Measurements from ENCODE around the gene TMEM164. TPM values are rescaled to one million over a fixed set of nuclear protein-coding genes. Genes with fewer than 3 reads are reported as not detected.

TMEM164 gene
- polyA plus RNA-seq, 1 donor, result 44.6 TPM

GRCh38 chrX:110192516-110192915, 189.6 kb downstream of the TMEM164 start:
- H3K27ac ChIP-seq (ENCODE audit: low read length), result no peak overlapping the region
- H3K9me3 ChIP-seq (ENCODE audit: control insufficient read depth, low read depth, low read length), result no peaks in the 10 kb centered on the region
- H3K36me3 ChIP-seq (ENCODE audit: control insufficient read depth, insufficient read depth, low read length), result no peaks in the 10 kb centered on the region
- H3K4me3 ChIP-seq (ENCODE audit: low read length), result no peak overlapping the region
- no peak for DNase-seq
- H3K4me1 ChIP-seq (ENCODE audit: control insufficient read depth, insufficient read depth, low read length), result no peaks in the 10 kb centered on the region
- no peaks in the 10 kb centered on the region for H3K27me3 ChIP-seq (ENCODE audit: control insufficient read depth, insufficient read depth, low read length)
- no CpG with 5 or more reads among the region's 4 CpGs for WGBS (ENCODE audit: insufficient coverage, low lambda C conversion rate)

- Histone ChIP-seq H3K4me3 (ENCODE audit: low read length) (no peak overlapping the region), H3K4me1 (ENCODE audit: control insufficient read depth, insufficient read depth, low read length) (no peaks in the 10 kb centered on the region), H3K27ac (ENCODE audit: low read length) (no peak overlapping the region), H3K36me3 (ENCODE audit: control insufficient read depth, insufficient read depth, low read length) (no peaks in the 10 kb centered on the region), H3K9me3 (ENCODE audit: control insufficient read depth, low read depth, low read length) (no peaks in the 10 kb centered on the region), H3K27me3 (ENCODE audit: control insufficient read depth, insufficient read depth, low read length) (no peaks in the 10 kb centered on the region)
- no CpG with 5 or more reads among the region's 3 CpGs for WGBS (ENCODE audit: insufficient coverage, low lambda C conversion rate)
- no peak for DNase-seq
These were observed 192.1 kb downstream of the TMEM164 start for GRCh38 chrX:110194977-110195376.

GRCh38 chrX:110201799-110202198, 198.9 kb downstream of the TMEM164 start:
- Histone ChIP-seq H3K9me3 (ENCODE audit: control insufficient read depth, low read depth, low read length) (no peaks in the 10 kb centered on the region), H3K36me3 (ENCODE audit: control insufficient read depth, insufficient read depth, low read length) (no peaks in the 10 kb centered on the region), H3K27me3 (ENCODE audit: control insufficient read depth, insufficient read depth, low read length) (no peaks in the 10 kb centered on the region), H3K4me1 (ENCODE audit: control insufficient read depth, insufficient read depth, low read length) (no peaks in the 10 kb centered on the region), H3K4me3 (ENCODE audit: low read length) (no peak overlapping the region), H3K27ac (ENCODE audit: low read length) (no peak overlapping the region)
- DNase-seq, result no peak
- WGBS (ENCODE audit: insufficient coverage, low lambda C conversion rate), result no CpG with 5 or more reads among the region's 3 CpGs

DNA sequence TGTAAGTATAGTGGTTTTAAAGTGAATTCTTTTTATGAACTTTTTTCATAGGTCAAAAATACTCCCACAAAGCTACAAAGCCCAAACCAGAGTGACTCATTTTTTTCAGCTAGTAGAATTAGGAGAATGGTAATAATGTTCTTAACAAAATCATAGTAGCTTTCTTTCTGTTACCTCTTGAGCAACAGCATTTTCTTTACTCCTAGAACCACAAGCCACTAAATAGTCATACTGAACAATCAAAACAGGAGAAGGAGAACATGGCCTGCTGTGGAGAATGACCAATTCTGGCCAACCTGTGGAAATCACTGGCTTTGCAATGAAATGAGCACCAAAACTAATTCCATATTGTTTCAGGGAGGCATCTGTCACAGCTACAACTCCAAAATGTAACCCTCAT, 202.1 kb downstream of the TMEM164 start:
- Histone ChIP-seq H3K4me3 (ENCODE audit: low read length) (no peak overlapping the region), H3K27me3 (ENCODE audit: control insufficient read depth, insufficient read depth, low read length) (no peaks in the 10 kb centered on the region), H3K27ac (ENCODE audit: low read length) (no peak overlapping the region), H3K9me3 (ENCODE audit: control insufficient read depth, low read depth, low read length) (no peaks in the 10 kb centered on the region), H3K4me1 (ENCODE audit: control insufficient read depth, insufficient read depth, low read length) (no peaks in the 10 kb centered on the region), H3K36me3 (ENCODE audit: control insufficient read depth, insufficient read depth, low read length) (no peaks in the 10 kb centered on the region)
- DNase-seq, result no peak

DNA sequence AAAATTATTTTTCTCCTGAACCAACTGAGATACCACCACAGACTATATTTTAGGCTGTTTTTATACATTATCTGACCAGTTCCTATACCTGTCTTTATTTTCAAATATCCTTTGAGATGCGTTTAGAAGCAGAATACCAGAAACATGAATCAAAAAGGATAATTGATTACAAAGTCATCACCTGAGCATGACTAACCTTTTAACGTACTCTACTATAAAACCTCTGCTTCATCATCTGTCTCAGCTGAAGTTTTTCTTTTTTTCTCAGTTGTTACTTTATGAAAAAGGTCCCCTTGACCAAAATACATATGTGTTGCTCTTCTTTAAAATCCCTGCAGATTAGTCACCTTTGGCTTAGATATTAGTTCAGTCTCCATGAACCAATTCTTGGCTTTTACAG, 205.2 kb downstream of the TMEM164 start:
- Histone ChIP-seq H3K36me3 (ENCODE audit: control insufficient read depth, insufficient read depth, low read length) (no peaks in the 10 kb centered on the region), H3K4me3 (ENCODE audit: low read length) (no peak overlapping the region), H3K9me3 (ENCODE audit: control insufficient read depth, low read depth, low read length) (no peaks in the 10 kb centered on the region), H3K27me3 (ENCODE audit: control insufficient read depth, insufficient read depth, low read length) (no peaks in the 10 kb centered on the region), H3K27ac (ENCODE audit: low read length) (no peak overlapping the region), H3K4me1 (ENCODE audit: control insufficient read depth, insufficient read depth, low read length) (no peaks in the 10 kb centered on the region)
- WGBS (ENCODE audit: insufficient coverage, low lambda C conversion rate), result 100% methylated on average over 1 of the region's 2 CpGs
- no peak for DNase-seq

DNA sequence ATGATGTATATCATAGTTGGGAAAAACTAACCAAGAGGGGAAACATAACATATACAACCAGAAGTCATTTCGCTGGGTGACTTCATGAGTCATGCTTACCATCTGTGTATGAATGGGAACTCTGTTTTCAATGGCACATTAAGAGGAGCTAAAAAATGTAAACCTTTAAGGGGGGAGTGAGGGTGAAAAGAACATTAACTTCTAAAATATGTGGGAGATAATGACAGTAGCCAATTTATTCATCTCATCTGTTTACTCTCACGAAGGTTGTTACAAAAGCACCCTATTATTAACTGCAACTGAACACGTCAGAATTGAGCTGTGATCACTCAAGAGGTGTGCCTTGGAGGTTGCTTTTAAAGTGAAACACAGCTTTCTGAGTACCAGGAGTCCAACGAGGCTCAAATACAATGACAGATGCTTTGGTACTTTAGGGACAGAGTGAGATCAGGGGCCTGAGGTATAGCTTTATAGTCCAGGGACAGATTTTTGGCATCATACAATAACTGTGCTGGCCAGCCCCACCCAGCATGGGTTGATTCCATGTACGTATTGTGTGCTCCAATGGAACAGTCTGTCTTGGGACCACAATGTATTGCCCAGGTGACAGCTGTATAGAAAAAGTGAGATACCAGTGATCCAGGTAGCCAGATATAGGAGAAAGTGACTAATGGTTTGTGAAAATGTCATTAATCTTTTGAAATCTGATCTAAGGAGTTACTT, 207.7 kb downstream of the TMEM164 start:
- Histone ChIP-seq H3K9me3 (ENCODE audit: control insufficient read depth, low read depth, low read length) (no peaks in the 10 kb centered on the region), H3K4me1 (ENCODE audit: control insufficient read depth, insufficient read depth, low read length) (peaks cover 1% of the 10 kb centered on the region), H3K36me3 (ENCODE audit: control insufficient read depth, insufficient read depth, low read length) (no peaks in the 10 kb centered on the region), H3K27me3 (ENCODE audit: control insufficient read depth, insufficient read depth, low read length) (no peaks in the 10 kb centered on the region), H3K4me3 (ENCODE audit: low read length) (no peak overlapping the region), H3K27ac (ENCODE audit: low read length) (no peak overlapping the region)
- WGBS (ENCODE audit: insufficient coverage, low lambda C conversion rate), result no CpG with 5 or more reads among the region's 5 CpGs
- DNase-seq, result no peak

- H3K4me3 ChIP-seq (ENCODE audit: low read length), result no peak overlapping the region
- H3K9me3 ChIP-seq (ENCODE audit: control insufficient read depth, low read depth, low read length), result no peaks in the 10 kb centered on the region
- peaks cover 3% of the 10 kb centered on the region for H3K4me1 ChIP-seq (ENCODE audit: control insufficient read depth, insufficient read depth, low read length)
- H3K27ac ChIP-seq (ENCODE audit: low read length), result no peak overlapping the region
- no peaks in the 10 kb centered on the region for H3K27me3 ChIP-seq (ENCODE audit: control insufficient read depth, insufficient read depth, low read length)
- no peak for DNase-seq
- no CpG with 5 or more reads among the region's 1 CpG for WGBS (ENCODE audit: insufficient coverage, low lambda C conversion rate)
- H3K36me3 ChIP-seq (ENCODE audit: control insufficient read depth, insufficient read depth, low read length), result no peaks in the 10 kb centered on the region
These were observed 208.4 kb downstream of the TMEM164 start for GRCh38 chrX:110211340-110211739.

DNA sequence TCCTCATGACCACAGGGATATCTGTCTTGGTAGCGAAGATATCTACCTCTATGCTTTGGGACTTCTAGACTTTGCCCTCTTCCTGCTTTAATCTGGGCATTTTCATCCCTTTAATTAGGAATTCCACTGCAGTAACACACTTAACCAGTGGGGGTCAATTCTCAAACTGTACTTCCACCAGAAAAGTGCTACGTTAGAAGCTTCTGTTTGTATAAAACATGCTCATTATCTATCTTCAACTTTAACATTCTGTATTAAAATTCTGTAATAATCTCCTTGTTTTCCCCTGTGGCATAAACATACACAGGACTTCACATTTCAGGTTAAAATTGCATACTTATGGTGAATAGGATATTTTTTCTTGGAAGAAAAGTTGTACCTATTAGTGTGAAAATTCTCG, 209.4 kb downstream of the TMEM164 start:
- Histone ChIP-seq H3K36me3 (ENCODE audit: control insufficient read depth, insufficient read depth, low read length) (no peaks in the 10 kb centered on the region), H3K4me3 (ENCODE audit: low read length) (no peak overlapping the region), H3K27me3 (ENCODE audit: control insufficient read depth, insufficient read depth, low read length) (no peaks in the 10 kb centered on the region), H3K4me1 (ENCODE audit: control insufficient read depth, insufficient read depth, low read length) (peaks cover 3% of the 10 kb centered on the region), H3K9me3 (ENCODE audit: control insufficient read depth, low read depth, low read length) (no peaks in the 10 kb centered on the region), H3K27ac (ENCODE audit: low read length) (no peak overlapping the region)
- no peak for DNase-seq
- no CpG with 5 or more reads among the region's 3 CpGs for WGBS (ENCODE audit: insufficient coverage, low lambda C conversion rate)

GRCh38 chrX:110213183-110213582, 210.3 kb downstream of the TMEM164 start:
- Histone ChIP-seq H3K36me3 (ENCODE audit: control insufficient read depth, insufficient read depth, low read length) (no peaks in the 10 kb centered on the region), H3K27ac (ENCODE audit: low read length) (no peak overlapping the region), H3K9me3 (ENCODE audit: control insufficient read depth, low read depth, low read length) (no peaks in the 10 kb centered on the region), H3K4me3 (ENCODE audit: low read length) (no peak overlapping the region), H3K4me1 (ENCODE audit: control insufficient read depth, insufficient read depth, low read length) (peaks cover 3% of the 10 kb centered on the region), H3K27me3 (ENCODE audit: control insufficient read depth, insufficient read depth, low read length) (no peaks in the 10 kb centered on the region)
- WGBS (ENCODE audit: insufficient coverage, low lambda C conversion rate), result no CpG with 5 or more reads among the region's 1 CpG
- no peak for DNase-seq

DNA sequence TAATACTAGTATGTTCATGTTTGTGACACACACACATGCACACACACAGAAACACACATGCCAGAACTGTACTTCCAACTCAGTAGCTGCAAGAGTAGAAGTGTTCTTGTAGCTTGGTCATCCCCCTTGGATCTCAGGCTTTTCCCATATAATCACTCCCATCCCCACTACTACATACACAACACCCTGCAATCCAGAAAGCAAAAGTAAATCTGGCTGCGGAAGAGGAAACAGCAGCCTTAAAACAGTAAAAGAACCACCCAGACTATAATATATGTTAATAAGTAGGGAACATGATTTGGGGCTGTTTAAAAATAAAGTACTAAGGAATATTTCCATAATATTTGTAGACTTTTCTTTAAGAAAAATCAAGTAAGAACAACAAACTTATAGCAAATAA, 211.8 kb downstream of the TMEM164 start:
- no peaks in the 10 kb centered on the region for H3K27me3 ChIP-seq (ENCODE audit: control insufficient read depth, insufficient read depth, low read length)
- peaks cover 3% of the 10 kb centered on the region for H3K4me1 ChIP-seq (ENCODE audit: control insufficient read depth, insufficient read depth, low read length)
- no peaks in the 10 kb centered on the region for H3K36me3 ChIP-seq (ENCODE audit: control insufficient read depth, insufficient read depth, low read length)
- no CpG with 5 or more reads among the region's 1 CpG for WGBS (ENCODE audit: insufficient coverage, low lambda C conversion rate)
- no peak overlapping the region for H3K4me3 ChIP-seq (ENCODE audit: low read length)
- H3K9me3 ChIP-seq (ENCODE audit: control insufficient read depth, low read depth, low read length), result no peaks in the 10 kb centered on the region
- no peak for DNase-seq
- H3K27ac ChIP-seq (ENCODE audit: low read length), result no peak overlapping the region

- DNase-seq, result no peak
- H3K27ac ChIP-seq (ENCODE audit: low read length), result no peak overlapping the region
These were observed 212.5 kb downstream of the TMEM164 start for GRCh38 chrX:110215411-110215810.

More at GRCh38 chrX:110215411-110215810, 212.5 kb downstream of the TMEM164 start:
- no CpG with 5 or more reads among the region's 1 CpG for WGBS (ENCODE audit: insufficient coverage, low lambda C conversion rate)
- no peaks in the 10 kb centered on the region for H3K9me3 ChIP-seq (ENCODE audit: control insufficient read depth, low read depth, low read length)
- H3K4me1 ChIP-seq (ENCODE audit: control insufficient read depth, insufficient read depth, low read length), result peaks cover 3% of the 10 kb centered on the region
- no peak overlapping the region for H3K4me3 ChIP-seq (ENCODE audit: low read length)
- H3K36me3 ChIP-seq (ENCODE audit: control insufficient read depth, insufficient read depth, low read length), result no peaks in the 10 kb centered on the region
- no peaks in the 10 kb centered on the region for H3K27me3 ChIP-seq (ENCODE audit: control insufficient read depth, insufficient read depth, low read length)
